SHP77 treated with DMSO at 0.1 percent for 48 hours (cell line): ENCODE data around the gene IFRD2.

Source experiments
- DNase-seq: peaks from one replicate; lab custom pipeline; 2025; lab: John Stamatoyannopoulos, UW

Gene IFRD2

GRCh38 chr3:50302095-50303012, 10.1 kb upstream of the IFRD2 start:
- DNase-seq: no peak

GRCh38 chr3:50300681-50301254, 8.5 kb upstream of the IFRD2 start:
- DNase-seq: no peak

DNA sequence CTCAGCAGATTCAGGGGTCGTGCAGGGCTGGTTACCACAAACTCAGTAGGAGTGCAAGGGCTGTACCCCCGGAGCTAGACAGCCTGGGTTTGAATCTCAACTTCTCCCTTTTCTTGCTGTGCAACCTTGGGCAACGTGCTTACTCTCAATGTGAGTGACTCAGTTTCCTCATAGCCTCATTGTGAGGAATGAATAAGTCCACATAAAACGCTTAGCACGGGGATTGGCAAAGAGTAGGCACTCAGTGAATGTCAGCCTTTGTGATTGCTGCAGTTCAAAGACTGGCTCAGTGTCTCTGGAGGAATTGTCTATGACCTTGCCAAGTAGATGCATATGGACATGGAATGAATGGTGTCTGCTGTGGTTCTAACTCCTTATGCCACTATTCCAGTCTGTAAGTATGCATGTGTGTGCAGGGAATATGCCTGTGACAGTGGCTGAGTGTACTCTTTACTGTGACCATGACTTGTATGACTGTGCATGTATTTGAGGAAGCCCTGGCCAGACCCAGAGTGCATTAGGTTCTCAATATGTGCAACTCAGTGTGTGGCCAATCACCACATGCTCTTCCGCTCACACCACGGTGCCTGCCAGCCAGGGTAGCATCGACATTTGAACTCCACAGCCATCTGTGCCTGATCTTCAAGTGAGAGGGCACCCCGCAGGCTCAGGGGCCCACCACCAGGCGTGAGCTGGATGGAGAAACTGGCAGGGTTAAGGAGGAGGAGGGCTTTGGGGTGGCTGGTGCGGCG, 7.9 kb upstream of the IFRD2 start:
- no peak for DNase-seq

- no peak for DNase-seq
Observed at GRCh38 chr3:50299638-50299928, 7.4 kb upstream of the IFRD2 start.

- peak; percentile 91 for DNase-seq
Observed at GRCh38 chr3:50298836-50299637, 6.8 kb upstream of the IFRD2 start, which contains the start of the genes HYAL3 and NAA80. HYAL3 (minus strand) TSS chr3:50299405; CDS start chr3:50295602, 3,803 bp downstream. NAA80 (minus strand) TSS chr3:50299405; CDS start chr3:50297463, 1,942 bp downstream.

- no peak for DNase-seq
Observed at GRCh38 chr3:50297896-50298725, 5.9 kb upstream of the IFRD2 start.

DNA sequence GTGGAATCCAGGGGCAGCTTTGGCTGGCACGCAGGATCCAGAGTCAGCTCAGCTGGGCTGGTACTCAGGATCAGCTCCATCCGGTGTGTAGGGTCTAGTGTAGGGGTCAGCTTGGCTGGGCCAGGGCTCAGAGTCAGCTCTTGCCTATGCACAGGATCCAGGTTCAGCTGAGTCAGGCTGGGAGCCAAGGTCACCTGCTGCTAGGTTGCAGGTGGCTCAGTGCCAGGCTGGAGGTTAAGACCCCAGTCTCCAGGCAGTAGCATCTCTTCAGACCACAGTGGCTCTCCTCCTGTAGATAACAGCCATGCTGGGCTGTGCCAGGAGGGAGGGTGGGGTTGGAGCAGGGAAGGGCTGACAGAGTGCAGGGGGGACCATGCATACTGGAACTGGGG, 5.2 kb upstream of the IFRD2 start:
- DNase-seq: no peak

GRCh38 chr3:50296721-50297383, 4.6 kb upstream of the IFRD2 start:
- DNase-seq: no peak

DNA sequence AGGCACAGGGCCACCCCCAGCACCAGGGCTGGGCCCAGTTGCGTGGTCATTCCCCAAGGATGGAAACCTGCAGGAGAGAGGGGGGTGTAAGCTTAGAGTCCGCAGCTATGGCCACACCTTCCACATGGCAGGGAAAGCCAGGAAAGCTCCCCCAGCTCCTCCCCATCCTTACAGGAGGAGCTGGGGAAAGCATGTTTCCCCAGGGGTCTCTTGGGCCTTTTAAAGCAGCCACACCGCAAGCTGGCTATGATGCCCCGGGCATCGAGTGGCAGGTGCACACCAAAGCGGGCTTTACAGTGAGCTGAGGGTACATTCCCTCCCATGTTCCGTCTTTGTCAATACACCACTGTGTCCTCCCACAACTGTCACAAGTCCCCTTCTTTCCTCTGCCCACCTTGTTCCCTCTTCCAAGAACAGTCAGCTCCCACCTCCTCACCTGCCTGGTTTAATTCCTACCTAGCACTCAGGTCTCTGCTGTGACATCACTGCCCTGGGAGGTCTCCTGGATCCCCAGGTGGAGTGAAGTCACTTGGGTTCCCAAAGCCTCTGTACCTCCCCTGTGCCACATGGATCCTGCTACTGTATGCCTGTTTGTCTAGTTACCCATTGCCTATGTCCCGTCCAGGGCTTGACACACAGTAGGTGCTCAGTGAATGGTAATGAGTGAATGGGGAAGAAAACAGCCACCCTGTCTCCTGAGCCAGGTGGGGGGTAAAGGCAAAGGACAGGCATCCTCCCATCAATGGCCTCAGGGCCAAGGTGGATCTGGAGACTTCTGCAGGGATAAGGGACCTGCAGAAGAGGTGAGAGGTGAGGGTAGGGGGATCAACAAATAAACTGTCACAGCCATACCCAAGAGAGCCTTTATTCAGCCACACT, 3.6 kb upstream of the IFRD2 start:
- no peak for DNase-seq

DNA sequence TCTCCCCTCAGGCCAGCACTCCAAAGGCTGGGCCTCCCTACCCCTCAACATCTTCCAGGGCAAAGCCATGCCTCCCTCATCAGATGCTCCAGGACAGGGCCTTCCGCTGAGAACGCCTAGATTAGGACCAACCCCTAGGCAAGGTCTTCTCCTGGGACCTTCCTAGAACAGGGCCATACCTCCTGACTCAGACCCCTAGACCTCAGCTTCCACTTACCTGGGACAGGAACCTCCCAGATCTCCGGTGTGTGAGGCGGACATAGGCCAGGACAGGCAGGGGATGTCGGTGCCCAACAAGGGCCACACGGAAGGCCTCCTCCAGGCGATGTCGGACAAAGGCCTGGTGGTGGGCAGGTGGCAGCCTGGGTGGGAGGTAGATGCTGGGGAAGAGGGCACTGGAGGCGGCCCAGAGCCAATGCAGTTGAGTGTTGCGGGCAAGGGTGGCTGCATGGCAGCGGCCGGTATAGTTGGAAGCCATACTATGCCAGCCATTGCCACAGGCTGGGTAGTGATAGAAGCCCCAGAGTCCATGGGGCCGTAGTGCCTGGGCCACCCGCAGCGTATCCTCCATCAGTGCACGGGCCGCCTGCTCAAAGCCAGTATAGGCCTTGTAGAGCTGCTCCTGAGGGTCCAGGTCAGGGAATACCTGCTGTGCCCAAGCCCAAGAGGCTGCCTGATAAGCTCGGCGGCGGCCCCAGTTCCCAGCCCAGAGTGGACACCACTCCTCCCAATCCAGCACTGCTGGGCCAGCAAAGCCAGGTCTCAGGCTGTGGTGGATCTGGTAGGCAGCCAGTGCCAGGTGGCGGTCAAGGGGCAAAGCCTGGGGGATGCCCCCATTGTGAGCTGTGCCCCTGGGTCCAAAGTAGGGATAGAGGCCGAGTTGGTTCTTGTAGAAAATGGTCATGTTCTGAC, 2.5 kb upstream of the IFRD2 start:
- no peak for DNase-seq

DNA sequence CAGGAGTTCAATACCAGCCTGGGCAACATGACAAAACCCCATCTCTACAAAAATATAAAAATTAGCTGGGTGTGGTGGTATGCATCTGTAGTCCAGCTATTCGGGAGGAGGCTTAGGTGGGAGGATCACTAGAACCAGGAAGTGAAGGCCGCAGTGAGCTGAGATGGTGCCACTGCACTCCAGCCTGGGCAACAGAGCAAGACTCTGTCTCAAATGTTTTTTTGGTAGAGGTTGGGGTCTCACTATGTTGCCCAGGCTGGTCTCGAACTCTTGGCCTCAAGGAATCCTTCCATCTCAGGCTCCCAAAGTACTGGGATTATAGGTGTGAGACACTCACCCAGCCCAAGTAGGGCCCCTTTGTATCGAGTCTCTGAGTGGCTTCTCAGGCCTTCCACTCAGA, 1.9 kb upstream of the IFRD2 start:
- DNase-seq: no peak

DNA sequence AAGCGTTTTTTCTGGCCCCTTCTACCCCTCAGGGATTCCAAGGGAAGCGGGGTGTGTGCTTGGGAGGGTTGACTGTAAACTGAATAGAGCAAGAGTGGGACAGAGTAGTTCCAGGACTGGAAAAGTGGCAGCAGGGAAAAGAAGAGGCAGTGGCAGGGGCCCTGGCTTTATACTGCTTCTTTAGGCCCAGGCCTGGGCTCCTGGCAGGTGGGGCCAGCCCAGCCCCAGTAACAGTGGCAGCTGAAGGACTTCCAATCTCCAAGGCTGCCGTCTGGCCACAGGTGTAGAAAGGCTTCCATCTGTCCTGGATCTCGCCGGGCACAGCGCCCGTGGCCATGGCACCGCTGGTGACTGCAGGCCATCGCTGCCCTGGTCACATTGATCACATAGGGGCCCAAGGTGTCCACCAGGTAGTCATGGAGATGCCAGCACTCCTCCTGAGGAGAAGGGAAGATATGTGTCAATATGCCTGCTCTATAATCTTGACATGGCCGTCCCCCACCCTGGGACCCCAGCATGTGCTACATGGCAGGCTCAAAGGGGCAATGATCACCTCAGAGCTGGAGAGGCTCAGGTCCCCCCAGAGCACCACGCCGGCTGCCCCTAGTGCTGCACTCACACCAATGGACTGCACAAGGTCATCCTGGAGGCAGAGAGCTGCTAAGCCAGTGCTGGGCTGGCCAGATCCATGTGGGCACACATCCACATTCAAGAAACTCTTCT, 1.0 kb upstream of the IFRD2 start:
- DNase-seq: no peak

DNA sequence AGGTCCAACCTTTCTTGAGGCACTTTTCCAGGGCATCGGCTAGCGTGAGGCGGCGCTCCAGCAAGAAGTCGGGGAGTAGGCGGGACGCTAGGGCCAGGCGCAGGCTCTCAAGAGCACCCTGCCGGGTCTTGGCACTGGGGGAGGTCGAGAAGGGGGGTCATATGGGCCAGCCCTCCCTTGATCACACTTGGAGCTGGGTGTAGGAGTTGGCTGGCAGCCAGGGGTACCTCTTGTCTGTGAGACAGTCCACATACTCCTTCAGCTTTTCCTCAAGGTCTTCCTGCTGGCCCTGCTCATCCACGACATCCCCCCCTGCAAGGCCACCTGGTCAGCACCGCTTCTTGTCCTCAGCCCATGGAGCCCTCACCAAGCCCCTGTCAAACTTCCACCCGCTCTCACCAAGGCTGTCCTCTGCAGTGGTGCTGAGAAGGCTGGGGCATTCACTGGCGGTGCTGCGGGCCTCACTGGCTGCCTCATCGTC, 2.0 kb downstream of the IFRD2 start:
- DNase-seq: no peak

GRCh38 chr3:50289130-50289529, 3.1 kb downstream of the IFRD2 start:
- DNase-seq: no peak

- no peak for DNase-seq
Observed at GRCh38 chr3:50288387-50289007, 3.7 kb downstream of the IFRD2 start.

- DNase-seq: no peak
Observed at GRCh38 chr3:50287262-50287661, 5.0 kb downstream of the IFRD2 start.
